Activated CD4-positive, alpha-beta T cell treated with anti-CD3 and anti-CD28 coated beads, Interleukin-2, amount 50 U/mL, for 48 hours (primary cell): ENCODE data around the gene MYH3.

ENCODE experiments used
- DNase-seq, 2 experiments: peaks; one replicate each; pipeline ENCODE4 v3.0.0-alpha.2; 2020

The MYH3 gene

DNA sequence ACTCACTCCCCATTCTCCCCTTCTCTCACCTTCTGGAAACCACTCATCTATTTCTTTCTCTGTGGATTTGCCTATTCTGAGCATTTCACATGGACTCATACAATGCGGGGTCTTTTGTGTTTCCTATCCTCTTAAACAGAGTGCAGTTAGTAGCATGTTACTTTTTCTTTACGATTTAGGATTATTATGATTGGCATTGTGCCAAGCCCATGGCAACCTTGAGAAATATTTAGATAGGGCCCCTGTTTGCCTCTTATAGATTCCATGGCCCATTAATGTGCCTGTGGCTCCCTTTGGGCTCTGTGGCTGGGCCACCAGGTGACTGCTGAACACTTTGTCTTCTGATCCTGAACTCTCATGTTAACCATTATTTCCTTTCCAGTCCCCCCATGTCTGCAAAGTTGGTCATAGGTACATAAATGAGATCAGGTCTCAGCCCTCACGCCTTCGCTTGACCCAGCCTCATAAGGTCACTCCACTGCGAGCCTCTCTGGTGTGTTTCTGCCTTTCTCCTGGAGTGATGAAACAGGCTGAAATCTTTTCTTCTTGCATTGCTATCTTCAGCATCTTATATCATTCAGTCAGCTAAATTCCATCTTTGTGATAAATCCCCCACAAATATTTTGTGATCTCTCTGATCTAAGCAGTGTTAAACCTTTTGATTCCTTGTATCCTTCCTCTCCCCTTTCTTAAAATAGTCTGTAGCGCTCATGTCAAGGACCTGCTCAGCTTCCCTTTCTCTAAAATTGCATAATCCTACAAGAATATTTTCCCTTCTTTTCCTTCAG lies 44.0 kb downstream of the MYH3 start:
- DNase-seq: no peak

DNA sequence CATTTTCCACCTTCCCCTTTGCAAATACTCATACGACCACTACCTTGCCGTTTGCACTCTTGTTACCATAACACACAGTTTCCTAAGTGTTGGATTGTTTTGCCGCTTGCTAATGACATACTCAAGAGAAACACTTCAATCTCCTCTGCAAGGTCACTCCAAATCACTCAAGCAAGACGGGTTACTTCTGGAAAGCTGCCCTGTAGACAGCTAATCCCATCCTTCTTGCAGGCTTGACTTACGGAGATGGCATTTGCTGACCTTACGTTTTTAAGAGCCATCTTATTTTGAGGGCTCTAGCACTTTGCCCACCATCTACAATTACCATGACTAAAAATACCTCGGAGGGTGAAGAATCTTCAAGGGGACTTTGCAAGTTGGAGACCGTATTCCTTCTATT lies 46.2 kb downstream of the MYH3 start:
- no peak for DNase-seq

DNA sequence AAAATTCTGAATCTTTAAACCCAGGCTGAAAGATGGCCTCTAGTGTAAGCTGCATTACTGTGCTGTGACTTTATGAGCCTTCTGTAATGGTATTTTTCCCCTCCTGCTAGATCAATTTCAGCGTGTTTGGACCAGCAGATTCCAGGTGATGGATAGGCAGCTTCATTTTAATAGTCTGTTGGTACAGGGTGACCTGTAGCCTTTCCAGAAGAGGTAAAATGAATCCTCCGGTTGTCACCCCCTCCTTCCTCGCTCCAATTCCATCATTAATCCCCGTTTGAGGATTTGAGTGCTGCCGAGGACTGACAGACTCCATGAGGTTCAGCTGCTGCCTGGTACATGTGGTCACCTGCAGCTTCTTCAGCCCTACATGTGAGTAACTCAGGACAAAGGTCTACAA lies 48.9 kb downstream of the MYH3 start:
- DNase-seq: no peak

DNA sequence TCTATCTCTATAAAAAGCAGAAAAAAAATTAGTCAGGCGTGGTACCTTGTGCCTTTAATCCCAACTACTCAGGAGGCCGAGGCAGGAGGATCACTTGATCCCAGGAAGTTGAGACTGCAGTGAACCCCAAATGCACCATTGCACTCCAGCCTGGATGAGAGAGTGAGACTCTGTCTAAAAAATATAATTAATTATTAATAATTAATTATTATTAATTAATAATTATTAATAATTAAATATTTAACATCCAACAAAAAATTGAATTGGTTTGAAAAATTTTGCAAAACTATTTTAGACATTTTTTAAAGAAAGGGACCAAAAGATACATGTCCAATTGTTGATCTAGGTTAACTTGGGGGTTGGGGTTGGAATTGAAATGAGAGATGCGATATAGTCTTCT lies 51.0 kb downstream of the MYH3 start:
- DNase-seq: no peak

DNA sequence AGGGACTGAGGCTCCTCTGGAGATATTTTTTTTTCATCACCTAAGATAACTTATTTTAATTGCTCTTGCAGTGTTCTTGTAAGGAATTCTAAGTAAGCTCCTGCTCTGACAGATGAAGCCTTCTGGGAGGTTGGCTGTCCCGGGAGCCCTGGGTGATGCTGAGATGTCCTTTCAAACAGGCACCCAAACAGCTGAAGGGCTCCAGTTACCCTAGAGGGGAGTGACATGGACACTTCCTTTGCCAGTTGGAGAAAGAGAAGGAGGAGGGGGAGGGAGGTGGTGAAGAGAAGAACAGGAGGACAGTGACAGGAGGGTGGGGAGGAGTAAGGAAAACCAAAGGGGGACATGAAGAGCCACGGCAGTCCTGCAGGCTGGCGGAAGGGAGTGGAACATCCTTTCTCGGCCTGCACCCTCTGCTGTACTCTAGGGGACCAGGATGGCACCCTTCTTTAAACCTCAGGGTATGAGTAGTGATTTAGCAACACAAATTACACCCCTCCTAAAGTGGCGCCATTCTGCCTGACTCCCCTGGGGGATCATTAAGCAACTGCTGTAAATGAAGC lies 51.8 kb downstream of the MYH3 start:
- DNase-seq: no peak

DNA sequence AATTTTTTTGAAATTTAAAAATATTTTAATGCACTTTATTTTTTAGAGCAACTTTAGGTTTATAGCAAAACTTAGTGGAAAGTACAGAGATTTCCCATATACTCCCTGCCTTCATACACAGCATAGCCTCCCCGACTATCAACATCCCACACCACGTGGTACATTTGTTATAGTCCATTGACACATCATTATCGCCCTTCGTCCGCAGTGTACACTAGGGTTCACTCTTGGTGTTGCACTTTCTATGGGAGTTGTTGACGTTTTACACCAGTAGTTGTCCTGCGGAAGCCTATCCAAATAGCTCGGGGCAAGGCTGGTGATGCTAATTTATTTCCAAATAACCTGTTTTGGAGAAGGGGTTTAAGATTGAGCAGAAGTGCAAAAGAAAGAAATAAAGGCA lies 52.6 kb downstream of the MYH3 start:
- no peak for DNase-seq

DNA sequence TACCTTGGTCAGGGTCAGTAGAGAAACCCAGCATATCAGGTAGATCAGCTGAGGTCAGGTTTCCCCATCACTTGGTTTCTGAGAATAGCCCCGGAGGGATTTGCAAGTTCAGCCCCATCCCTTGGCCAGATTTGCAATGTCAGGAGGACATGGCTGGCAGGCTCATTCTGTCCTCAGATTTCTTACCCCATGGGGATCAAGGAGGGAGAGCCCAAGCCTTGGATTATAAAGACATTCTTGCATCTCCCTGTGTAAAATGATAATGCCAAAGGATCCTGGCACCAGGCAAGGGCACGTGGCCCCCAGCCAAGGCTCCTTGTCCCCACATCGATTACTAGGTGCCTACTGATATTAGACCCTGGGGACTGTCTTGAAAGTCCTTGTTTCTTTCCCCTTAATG lies 53.2 kb downstream of the MYH3 start:
- DNase-seq: no peak

DNA sequence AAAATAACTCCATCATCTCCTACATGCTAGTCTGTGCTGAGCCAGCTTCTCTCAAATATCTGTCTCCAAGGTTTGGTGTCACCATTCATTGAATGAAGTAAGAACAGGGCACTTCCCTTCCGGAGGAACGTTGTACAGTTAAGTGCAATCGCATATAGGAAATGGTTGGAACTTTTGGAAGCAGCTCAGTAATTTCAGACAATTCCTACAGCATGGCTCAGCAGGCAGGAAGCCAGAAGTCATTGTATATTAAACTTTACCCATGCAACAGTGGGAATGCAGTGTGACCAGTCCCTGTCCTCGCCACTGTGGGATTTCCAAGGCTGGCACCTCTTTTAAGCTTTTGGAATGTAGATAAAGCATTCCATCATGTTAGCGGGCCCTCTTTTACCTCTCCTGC lies 56.5 kb downstream of the MYH3 start:
- no peak for DNase-seq

DNA sequence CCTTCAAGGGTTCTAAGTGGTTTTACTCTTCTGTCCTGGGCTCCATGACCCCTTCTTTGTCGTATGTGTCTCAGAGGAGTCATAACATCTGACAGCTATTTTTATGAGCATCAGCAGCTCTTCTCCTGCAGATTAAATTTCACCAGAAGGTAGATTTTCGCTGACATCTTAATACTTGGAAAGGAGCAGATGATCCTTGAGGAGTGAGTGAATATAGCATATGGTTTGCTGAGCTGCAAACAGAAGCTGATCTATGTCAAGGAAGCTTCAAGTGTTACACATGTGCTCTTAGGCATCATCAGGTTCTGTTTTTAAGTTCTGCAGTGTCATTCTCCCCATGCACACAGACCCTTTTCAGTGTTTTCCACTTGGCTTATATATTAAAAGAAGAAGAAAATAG lies 58.5 kb downstream of the MYH3 start:
- no peak for DNase-seq

DNA sequence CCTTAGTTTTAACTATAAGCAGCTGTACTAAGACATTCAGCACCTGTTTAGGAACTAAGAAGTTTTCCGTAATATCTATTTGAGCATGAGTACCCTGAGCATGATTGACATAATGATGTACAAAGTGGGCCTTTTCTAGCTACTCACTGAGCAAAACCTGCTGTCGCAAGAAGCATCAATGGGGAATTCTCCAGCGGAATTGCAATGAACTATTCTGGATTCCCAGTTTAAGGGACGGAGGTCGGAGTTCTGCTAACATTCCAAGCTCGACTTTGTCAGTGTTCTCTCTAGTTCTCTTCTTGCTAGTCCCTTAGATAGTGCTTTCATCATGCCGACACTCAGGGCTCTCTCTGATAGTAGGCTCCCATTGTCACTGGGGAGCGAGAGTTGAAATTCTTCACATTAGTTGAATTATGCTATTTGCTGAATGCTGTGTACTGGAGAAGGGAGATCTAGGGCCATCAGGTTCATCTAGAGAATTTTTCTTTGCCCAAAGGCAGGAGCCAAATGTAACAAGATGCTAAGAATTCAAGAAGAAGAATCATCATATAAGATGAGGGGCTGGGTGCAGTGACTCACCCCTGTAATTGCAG lies 67.5 kb downstream of the MYH3 start:
- no peak for DNase-seq

DNA sequence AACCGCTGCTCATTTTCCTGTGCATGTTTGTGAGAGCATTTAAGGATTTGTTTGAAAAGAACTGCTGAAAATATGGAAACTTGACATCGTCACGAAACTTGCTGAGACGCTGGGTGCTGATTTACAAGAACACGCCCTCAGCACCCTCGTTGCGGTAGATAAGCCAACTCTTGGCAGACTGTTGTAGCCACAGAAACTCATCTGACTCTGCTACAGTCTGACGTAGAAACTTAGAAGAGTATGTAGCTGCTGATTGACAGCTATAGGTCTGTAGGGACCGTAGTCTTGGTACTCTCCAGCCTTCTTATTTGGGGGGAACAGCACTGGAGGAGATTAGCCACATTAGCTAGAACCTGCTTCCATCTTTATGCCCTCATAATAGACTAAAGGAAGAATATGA lies 71.6 kb downstream of the MYH3 start:
- DNase-seq: no peak

DNA sequence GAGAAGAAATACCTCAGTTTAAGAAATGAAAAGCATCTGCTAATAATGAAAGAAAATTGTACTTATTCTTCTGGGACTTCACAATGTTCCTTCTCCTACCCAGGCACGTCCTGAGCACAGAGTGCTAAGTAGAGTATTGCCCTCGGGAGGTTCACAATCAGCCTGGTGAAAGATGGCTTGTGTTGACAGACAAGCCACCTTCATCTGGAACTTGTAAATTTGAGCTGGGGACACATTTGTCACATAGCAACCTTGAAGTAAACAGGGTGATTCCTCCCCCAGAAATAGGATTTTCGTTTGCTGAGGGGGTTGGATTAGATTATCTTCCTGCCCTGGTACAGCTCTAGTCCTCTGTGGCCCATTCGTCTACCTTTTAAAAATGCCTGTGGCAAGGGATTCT lies 73.3 kb downstream of the MYH3 start:
- DNase-seq: no peak

DNA sequence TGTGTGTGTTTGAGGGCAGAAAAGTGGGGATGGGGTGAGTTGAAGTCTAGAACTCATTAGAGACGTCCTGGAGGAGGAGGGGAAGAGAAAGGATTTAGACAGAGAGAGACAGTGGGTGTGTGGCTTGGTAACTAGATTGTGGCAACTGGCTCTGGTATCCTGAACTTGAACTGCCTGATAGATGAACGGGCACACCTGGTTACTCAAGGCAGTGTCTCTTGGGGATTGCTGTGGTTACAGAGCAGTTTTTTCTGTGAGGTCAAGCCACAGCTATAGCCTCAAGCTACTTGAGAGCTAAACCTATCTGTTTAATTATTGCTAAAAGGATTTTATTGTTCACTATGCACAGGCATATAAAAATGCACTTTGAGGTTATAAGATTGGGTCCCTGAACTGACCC lies 77.8 kb downstream of the MYH3 start:
- DNase-seq: no peak
